ENCODE results near the gene RSBN1L. TPM values are rescaled to one million over a fixed set of nuclear protein-coding genes. Genes with fewer than 3 reads are reported as not detected.

The RSBN1L gene
- total RNA-seq, 1 experiment from 2014 or later, result 10.9 TPM

DNA sequence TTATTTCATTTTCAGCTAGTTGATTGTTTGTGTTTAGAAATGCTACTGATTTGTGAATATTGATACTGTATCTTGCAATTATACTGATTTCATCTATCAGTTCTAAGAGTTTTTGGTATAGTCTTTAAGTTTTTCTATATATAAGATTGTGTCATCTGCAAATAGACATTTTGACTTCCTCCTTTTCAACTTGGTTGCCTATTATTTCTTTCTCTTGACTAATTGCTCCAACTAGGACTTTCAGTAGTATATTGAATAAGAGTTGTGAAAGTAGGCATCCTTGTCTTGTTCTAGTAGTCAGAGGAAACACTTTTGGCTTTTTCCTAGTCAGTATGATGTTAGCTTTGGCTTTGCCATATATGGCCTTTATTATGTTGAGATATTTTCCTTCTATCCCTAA, 122.8 kb downstream of the RSBN1L start:
- H3K27me3 Mint-ChIP-seq (ENCODE audit: insufficient read depth, unreplicated experiment), result no peaks in the 10 kb centered on the region
- H3K36me3 Mint-ChIP-seq (ENCODE audit: insufficient read depth, unreplicated experiment), result no peaks in the 10 kb centered on the region
- intact Hi-C loops (cut with micrococcal nuclease), result no loop called here
- peaks cover 56% of the 10 kb centered on the region for H3K9me3 Mint-ChIP-seq (ENCODE audit: unreplicated experiment)
- peaks cover 5% of the 10 kb centered on the region for H3K4me1 Mint-ChIP-seq (ENCODE audit: insufficient read depth, unreplicated experiment)
- POLR2A ChIA-PET, result no interaction called here
- no peak overlapping the region for H3K4me3 Mint-ChIP-seq (ENCODE audit: unreplicated experiment)
- BruUV-seq (replicated peaks), result no TSS peak
- CTCF ChIA-PET, result no interaction called here
- no peak for DNase-seq (ENCODE audit: unreplicated experiment)
- no peak overlapping the region for H3K27ac Mint-ChIP-seq (ENCODE audit: low read depth, unreplicated experiment)
- TF ChIP-seq CTCF (IDR thresholded peaks at IDR 0.05; ENCODE audit: unreplicated experiment), result no peak

DNA sequence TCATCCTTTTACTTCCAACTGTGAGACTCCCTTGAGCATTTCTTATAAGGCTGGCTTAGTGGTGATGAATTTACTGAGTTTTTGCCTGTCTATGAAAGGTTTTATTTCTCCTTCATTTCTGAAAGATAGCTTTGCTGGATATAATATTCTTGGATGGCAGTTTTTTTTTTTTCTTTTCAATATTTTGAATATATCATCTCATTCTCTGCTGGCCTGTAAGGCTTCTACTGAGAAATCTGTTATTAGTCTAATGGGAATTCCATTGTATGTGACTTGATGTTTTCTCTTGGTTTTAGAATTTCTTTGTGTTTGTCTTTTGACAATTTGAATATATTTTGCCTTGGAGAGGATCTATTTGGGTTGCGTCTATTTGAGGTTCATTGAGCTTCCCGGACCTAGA, 124.7 kb downstream of the RSBN1L start:
- CTCF ChIA-PET, result no interaction called here
- no peak for DNase-seq (ENCODE audit: unreplicated experiment)
- Mint-ChIP-seq H3K27me3 (ENCODE audit: insufficient read depth, unreplicated experiment) (no peaks in the 10 kb centered on the region), H3K4me1 (ENCODE audit: insufficient read depth, unreplicated experiment) (peaks cover 5% of the 10 kb centered on the region), H3K36me3 (ENCODE audit: insufficient read depth, unreplicated experiment) (no peaks in the 10 kb centered on the region), H3K4me3 (ENCODE audit: unreplicated experiment) (no peak overlapping the region), H3K9me3 (ENCODE audit: unreplicated experiment) (peaks cover 56% of the 10 kb centered on the region), H3K27ac (ENCODE audit: low read depth, unreplicated experiment) (no peak overlapping the region)
- POLR2A ChIA-PET, result interaction anchor here (0.6 to 1.0 kb wide), 3 partner anchors 13 to 57 kb away, joined by 3 to 4 read pairs (median 3); no protein-coding TSS in a partner anchor
- no TSS peak for BruUV-seq (replicated peaks)
- no peak for TF ChIP-seq CTCF (IDR thresholded peaks at IDR 0.05; ENCODE audit: unreplicated experiment)
- intact Hi-C loops (cut with micrococcal nuclease), result no loop called here

GRCh38 chr7:77822269-77822668, 126.0 kb downstream of the RSBN1L start:
- Mint-ChIP-seq H3K27ac (ENCODE audit: low read depth, unreplicated experiment) (no peak overlapping the region), H3K9me3 (ENCODE audit: unreplicated experiment) (peaks cover 46% of the 10 kb centered on the region), H3K27me3 (ENCODE audit: insufficient read depth, unreplicated experiment) (no peaks in the 10 kb centered on the region), H3K4me1 (ENCODE audit: insufficient read depth, unreplicated experiment) (peaks cover 5% of the 10 kb centered on the region), H3K36me3 (ENCODE audit: insufficient read depth, unreplicated experiment) (no peaks in the 10 kb centered on the region), H3K4me3 (ENCODE audit: unreplicated experiment) (no peak overlapping the region)
- TF ChIP-seq CTCF (IDR thresholded peaks at IDR 0.05; ENCODE audit: unreplicated experiment), result no peak
- ChIA-PET POLR2A (no interaction called here), CTCF (interaction anchor here (1.0 kb wide), 1 partner anchor 12 kb away, joined by 3 read pairs; no protein-coding TSS in a partner anchor)
- DNase-seq (ENCODE audit: unreplicated experiment), result no peak
- no TSS peak for BruUV-seq (replicated peaks)
- intact Hi-C loops (cut with micrococcal nuclease), result no loop called here

DNA sequence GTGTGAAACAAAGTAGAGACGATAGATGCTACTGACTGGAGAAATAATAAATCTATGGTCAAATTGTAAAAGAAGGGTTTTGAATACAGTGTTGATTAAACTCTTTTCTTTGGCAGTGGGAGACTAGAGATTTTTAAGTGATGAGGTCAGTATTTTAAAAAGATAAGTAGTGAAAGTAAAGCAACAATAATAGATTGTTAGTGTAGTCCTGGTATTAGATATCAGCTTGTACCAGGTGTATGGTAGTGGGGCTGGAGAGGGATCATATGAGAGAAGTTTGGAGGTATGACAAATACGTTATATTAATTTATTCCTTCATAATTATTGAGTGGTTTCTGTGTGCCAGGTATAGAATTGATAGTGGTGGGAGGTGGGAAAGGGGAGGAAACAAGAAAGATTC, 127.5 kb downstream of the RSBN1L start:
- no peaks in the 10 kb centered on the region for H3K27me3 Mint-ChIP-seq (ENCODE audit: insufficient read depth, unreplicated experiment)
- no TSS peak for BruUV-seq (replicated peaks)
- DNase-seq (ENCODE audit: unreplicated experiment), result no peak

More for the DNA sequence above, 127.5 kb downstream of the RSBN1L start:
- H3K4me1 Mint-ChIP-seq (ENCODE audit: insufficient read depth, unreplicated experiment), result peaks cover 5% of the 10 kb centered on the region
- H3K9me3 Mint-ChIP-seq (ENCODE audit: unreplicated experiment), result peaks cover 37% of the 10 kb centered on the region
- ChIA-PET CTCF (no interaction called here), POLR2A (interaction anchor here (1.7 kb wide), 1 partner anchor 11 kb away, joined by 4 read pairs; no protein-coding TSS in a partner anchor)
- intact Hi-C loops (cut with micrococcal nuclease), result no loop called here
- no peak overlapping the region for H3K4me3 Mint-ChIP-seq (ENCODE audit: unreplicated experiment)
- H3K36me3 Mint-ChIP-seq (ENCODE audit: insufficient read depth, unreplicated experiment), result no peaks in the 10 kb centered on the region
- no peak overlapping the region for H3K27ac Mint-ChIP-seq (ENCODE audit: low read depth, unreplicated experiment)
- TF ChIP-seq CTCF (IDR thresholded peaks at IDR 0.05; ENCODE audit: unreplicated experiment), result no peak
